ENCODE results near the gene CWC27.

The CWC27 gene

GRCh38 chr5:64987768-64988167 lies 219.0 kb downstream of the CWC27 start:
- H3K4me3 ChIP-seq (ENCODE audit: low read length), result no peak overlapping the region
- no peaks in the 10 kb centered on the region for H3K9me3 ChIP-seq (replicated peaks; ENCODE audit: low read length)
- no peaks in the 10 kb centered on the region for H3K4me1 ChIP-seq (ENCODE audit: control insufficient read depth, insufficient read depth, low read length)
- H3K4me2 ChIP-seq (ENCODE audit: low read length), result no peak overlapping the region
- no peaks in the 10 kb centered on the region for H3K27me3 ChIP-seq (ENCODE audit: control insufficient read depth, insufficient read depth, low read length)
- H3K36me3 ChIP-seq (ENCODE audit: insufficient read depth, low read length), result no peaks in the 10 kb centered on the region
- H3K9ac ChIP-seq (ENCODE audit: low read depth, low read length), result no peak overlapping the region

- Histone ChIP-seq H3K9ac (ENCODE audit: low read depth, low read length) (no peak overlapping the region), H3K4me1 (ENCODE audit: control insufficient read depth, insufficient read depth, low read length) (peaks cover 17% of the 10 kb centered on the region), H3K4me2 (ENCODE audit: low read length) (no peak overlapping the region), H3K9me3 (replicated peaks; ENCODE audit: low read length) (no peaks in the 10 kb centered on the region), H3K36me3 (ENCODE audit: insufficient read depth, low read length) (no peaks in the 10 kb centered on the region), H3K27me3 (ENCODE audit: control insufficient read depth, insufficient read depth, low read length) (no peaks in the 10 kb centered on the region), H3K4me3 (ENCODE audit: low read length) (no peak overlapping the region)
Measured at GRCh38 chr5:65009207-65009606, 240.5 kb downstream of the CWC27 start.

GRCh38 chr5:65010841-65011240 lies 242.1 kb downstream of the CWC27 start:
- H3K9me3 ChIP-seq (replicated peaks; ENCODE audit: low read length), result no peaks in the 10 kb centered on the region
- H3K36me3 ChIP-seq (ENCODE audit: insufficient read depth, low read length), result no peaks in the 10 kb centered on the region
- no peaks in the 10 kb centered on the region for H3K27me3 ChIP-seq (ENCODE audit: control insufficient read depth, insufficient read depth, low read length)
- no peak overlapping the region for H3K9ac ChIP-seq (ENCODE audit: low read depth, low read length)
- no peak overlapping the region for H3K4me2 ChIP-seq (ENCODE audit: low read length)
- peaks cover 15% of the 10 kb centered on the region for H3K4me1 ChIP-seq (ENCODE audit: control insufficient read depth, insufficient read depth, low read length)
- H3K4me3 ChIP-seq (ENCODE audit: low read length), result no peak overlapping the region

GRCh38 chr5:65012301-65012892 lies 243.7 kb downstream of the CWC27 start:
- H3K4me2 ChIP-seq (ENCODE audit: low read length), result no peak overlapping the region
- H3K36me3 ChIP-seq (ENCODE audit: insufficient read depth, low read length), result no peaks in the 10 kb centered on the region
- no peak overlapping the region for H3K9ac ChIP-seq (ENCODE audit: low read depth, low read length)
- no peaks in the 10 kb centered on the region for H3K9me3 ChIP-seq (replicated peaks; ENCODE audit: low read length)
- peaks cover 12% of the 10 kb centered on the region for H3K4me1 ChIP-seq (ENCODE audit: control insufficient read depth, insufficient read depth, low read length)
- no peaks in the 10 kb centered on the region for H3K27me3 ChIP-seq (ENCODE audit: control insufficient read depth, insufficient read depth, low read length)
- H3K4me3 ChIP-seq (ENCODE audit: low read length), result no peak overlapping the region

- H3K9me3 ChIP-seq (replicated peaks; ENCODE audit: low read length), result no peaks in the 10 kb centered on the region
- no peaks in the 10 kb centered on the region for H3K36me3 ChIP-seq (ENCODE audit: insufficient read depth, low read length)
- peaks cover 15% of the 10 kb centered on the region for H3K4me1 ChIP-seq (ENCODE audit: control insufficient read depth, insufficient read depth, low read length)
- H3K27me3 ChIP-seq (ENCODE audit: control insufficient read depth, insufficient read depth, low read length), result no peaks in the 10 kb centered on the region
- H3K4me3 ChIP-seq (ENCODE audit: low read length), result no peak overlapping the region
- no peak overlapping the region for H3K4me2 ChIP-seq (ENCODE audit: low read length)
- no peak overlapping the region for H3K9ac ChIP-seq (ENCODE audit: low read depth, low read length)
Measured at GRCh38 chr5:65013166-65013565, 244.4 kb downstream of the CWC27 start.

- Histone ChIP-seq H3K9ac (ENCODE audit: low read depth, low read length) (no peak overlapping the region), H3K36me3 (ENCODE audit: insufficient read depth, low read length) (no peaks in the 10 kb centered on the region), H3K4me3 (ENCODE audit: low read length) (no peak overlapping the region), H3K27me3 (ENCODE audit: control insufficient read depth, insufficient read depth, low read length) (no peaks in the 10 kb centered on the region), H3K4me2 (ENCODE audit: low read length) (no peak overlapping the region), H3K4me1 (ENCODE audit: control insufficient read depth, insufficient read depth, low read length) (peaks cover 15% of the 10 kb centered on the region), H3K9me3 (replicated peaks; ENCODE audit: low read length) (no peaks in the 10 kb centered on the region)
Measured at GRCh38 chr5:65014769-65015168, 246.0 kb downstream of the CWC27 start.

GRCh38 chr5:65015767-65016166 lies 247.0 kb downstream of the CWC27 start:
- Histone ChIP-seq H3K4me1 (ENCODE audit: control insufficient read depth, insufficient read depth, low read length) (peaks cover 21% of the 10 kb centered on the region), H3K9me3 (replicated peaks; ENCODE audit: low read length) (no peaks in the 10 kb centered on the region), H3K9ac (ENCODE audit: low read depth, low read length) (no peak overlapping the region), H3K36me3 (ENCODE audit: insufficient read depth, low read length) (no peaks in the 10 kb centered on the region), H3K4me3 (ENCODE audit: low read length) (no peak overlapping the region), H3K27me3 (ENCODE audit: control insufficient read depth, insufficient read depth, low read length) (no peaks in the 10 kb centered on the region), H3K4me2 (ENCODE audit: low read length) (no peak overlapping the region)

- no peak overlapping the region for H3K4me2 ChIP-seq (ENCODE audit: low read length)
- H3K36me3 ChIP-seq (ENCODE audit: insufficient read depth, low read length), result no peaks in the 10 kb centered on the region
- no peaks in the 10 kb centered on the region for H3K9me3 ChIP-seq (replicated peaks; ENCODE audit: low read length)
- no peak overlapping the region for H3K9ac ChIP-seq (ENCODE audit: low read depth, low read length)
- H3K27me3 ChIP-seq (ENCODE audit: control insufficient read depth, insufficient read depth, low read length), result no peaks in the 10 kb centered on the region
- H3K4me1 ChIP-seq (ENCODE audit: control insufficient read depth, insufficient read depth, low read length), result peaks cover 23% of the 10 kb centered on the region
- H3K4me3 ChIP-seq (ENCODE audit: low read length), result no peak overlapping the region
Measured at GRCh38 chr5:65017636-65018035, 248.9 kb downstream of the CWC27 start.

GRCh38 chr5:65018763-65019162 lies 250.0 kb downstream of the CWC27 start:
- H3K4me3 ChIP-seq (ENCODE audit: low read length), result no peak overlapping the region
- H3K4me1 ChIP-seq (ENCODE audit: control insufficient read depth, insufficient read depth, low read length), result peaks cover 12% of the 10 kb centered on the region
- H3K9ac ChIP-seq (ENCODE audit: low read depth, low read length), result no peak overlapping the region
- no peaks in the 10 kb centered on the region for H3K9me3 ChIP-seq (replicated peaks; ENCODE audit: low read length)
- no peak overlapping the region for H3K4me2 ChIP-seq (ENCODE audit: low read length)
- no peaks in the 10 kb centered on the region for H3K27me3 ChIP-seq (ENCODE audit: control insufficient read depth, insufficient read depth, low read length)
- no peaks in the 10 kb centered on the region for H3K36me3 ChIP-seq (ENCODE audit: insufficient read depth, low read length)

GRCh38 chr5:65020492-65020891 lies 251.8 kb downstream of the CWC27 start:
- no peaks in the 10 kb centered on the region for H3K27me3 ChIP-seq (ENCODE audit: control insufficient read depth, insufficient read depth, low read length)
- H3K4me2 ChIP-seq (ENCODE audit: low read length), result no peak overlapping the region
- no peak overlapping the region for H3K9ac ChIP-seq (ENCODE audit: low read depth, low read length)
- peaks cover 12% of the 10 kb centered on the region for H3K4me1 ChIP-seq (ENCODE audit: control insufficient read depth, insufficient read depth, low read length)
- H3K4me3 ChIP-seq (ENCODE audit: low read length), result no peak overlapping the region
- H3K9me3 ChIP-seq (replicated peaks; ENCODE audit: low read length), result no peaks in the 10 kb centered on the region
- no peaks in the 10 kb centered on the region for H3K36me3 ChIP-seq (ENCODE audit: insufficient read depth, low read length)

GRCh38 chr5:65021527-65022226 lies 252.9 kb downstream of the CWC27 start:
- Histone ChIP-seq H3K9ac (ENCODE audit: low read depth, low read length) (no peak overlapping the region), H3K9me3 (replicated peaks; ENCODE audit: low read length) (no peaks in the 10 kb centered on the region), H3K4me2 (ENCODE audit: low read length) (no peak overlapping the region), H3K36me3 (ENCODE audit: insufficient read depth, low read length) (no peaks in the 10 kb centered on the region), H3K27me3 (ENCODE audit: control insufficient read depth, insufficient read depth, low read length) (no peaks in the 10 kb centered on the region), H3K4me1 (ENCODE audit: control insufficient read depth, insufficient read depth, low read length) (peaks cover 12% of the 10 kb centered on the region), H3K4me3 (ENCODE audit: low read length) (no peak overlapping the region)

- H3K36me3 ChIP-seq (ENCODE audit: insufficient read depth, low read length), result no peaks in the 10 kb centered on the region
- H3K9me3 ChIP-seq (replicated peaks; ENCODE audit: low read length), result no peaks in the 10 kb centered on the region
- H3K4me3 ChIP-seq (ENCODE audit: low read length), result no peak overlapping the region
- H3K4me2 ChIP-seq (ENCODE audit: low read length), result no peak overlapping the region
- no peak overlapping the region for H3K9ac ChIP-seq (ENCODE audit: low read depth, low read length)
- H3K4me1 ChIP-seq (ENCODE audit: control insufficient read depth, insufficient read depth, low read length), result peaks cover 9% of the 10 kb centered on the region
- H3K27me3 ChIP-seq (ENCODE audit: control insufficient read depth, insufficient read depth, low read length), result no peaks in the 10 kb centered on the region
Measured at GRCh38 chr5:65022932-65023331, 254.2 kb downstream of the CWC27 start.

Data from skeletal muscle satellite cell (primary cell).